ENCODE data around the gene NDUFA3. TPM values are rescaled to one million over a fixed set of nuclear protein-coding genes. Genes with fewer than 3 reads are reported as not detected.

The NDUFA3 gene
- total RNA-seq, 6 donors from 2014 or later, result 11.5 to 127 (median 49.5) TPM

DNA sequence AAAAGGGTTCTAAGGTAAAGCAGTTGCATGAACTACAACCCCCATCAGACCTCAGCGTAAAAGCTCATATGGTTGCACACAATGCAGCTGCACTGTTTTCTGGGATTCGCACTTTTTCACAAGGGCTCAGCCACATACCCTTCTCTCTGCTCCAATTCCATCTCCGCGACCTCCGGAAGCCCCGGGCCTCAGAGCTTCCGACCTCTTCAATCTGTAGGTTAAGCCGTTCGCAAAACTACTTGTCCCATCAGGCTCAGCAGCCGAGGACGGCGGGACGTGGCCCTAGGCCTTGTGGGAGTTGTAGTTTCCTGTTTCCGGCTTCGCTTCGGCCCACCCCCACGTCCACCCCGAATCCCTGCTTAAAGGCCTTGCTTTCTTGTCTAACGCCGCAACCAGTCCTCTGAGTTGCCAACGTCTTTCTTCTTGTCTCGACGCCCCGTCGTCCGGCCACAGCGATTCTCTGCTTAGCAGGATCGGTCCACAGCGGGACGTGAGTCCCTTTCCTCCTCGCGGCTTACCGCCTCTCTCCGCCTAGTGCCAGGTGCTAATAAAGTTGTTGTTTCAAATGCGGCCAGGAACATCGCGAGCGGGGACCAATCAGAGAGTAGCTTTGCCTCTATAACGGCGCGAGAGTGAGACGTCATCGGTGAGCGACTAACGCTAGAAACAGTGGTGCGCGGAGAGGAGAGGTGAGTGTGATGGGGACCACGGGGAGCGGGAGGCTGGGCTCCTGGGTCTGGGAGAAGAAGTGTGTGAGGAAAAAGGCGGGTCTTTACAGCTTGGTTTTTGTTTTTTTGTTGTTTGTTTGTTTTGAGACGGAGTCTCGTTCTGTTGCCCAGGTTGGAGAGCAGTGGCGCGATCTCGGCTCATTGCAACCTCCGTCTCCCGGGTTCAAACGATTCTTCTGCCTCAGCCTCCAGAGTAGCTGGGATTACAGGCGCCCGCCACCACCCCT, 12.7 kb downstream of the NDUFA3 start, which contains the start of the genes PRPF31 and TFPT:
Gene PRPF31 (plus strand): TSS at position 646 of the 955 bp plus-strand sequence. CDS start 2,525 bp downstream, outside the sequence.
Gene TFPT (minus strand): TSS at position 549 of the 955 bp plus-strand sequence. CDS start 388 bp downstream, at position 161.
- Histone ChIP-seq H3K27me3 (no peaks in the 10 kb centered on the region), H3K4me1 (peaks cover 24 to 31% (median 25%) of the 10 kb centered on the region in 4 donors), H3K4me3 (peak within 1 kb of the TSS; percentile 75 to 99 (median 87)), H3K9me3 (no peaks in the 10 kb centered on the region), H3K27ac (peak within 1 kb of the TSS; percentile 84 to 96 (median 90)), H3K36me3 (peaks cover 5 to 31% (median 21%) of the 10 kb centered on the region in 4 donors)
- ATAC-seq (ENCODE audit: low FRiP score in 2 of 2) (peak; percentile 96 to 97), DNase-seq (peak; percentile 88 to 96)
- 1% methylated on average over 57 to 60 of the region's 60 CpGs for WGBS, 2 donors
- TF ChIP-seq, protein P1, sequence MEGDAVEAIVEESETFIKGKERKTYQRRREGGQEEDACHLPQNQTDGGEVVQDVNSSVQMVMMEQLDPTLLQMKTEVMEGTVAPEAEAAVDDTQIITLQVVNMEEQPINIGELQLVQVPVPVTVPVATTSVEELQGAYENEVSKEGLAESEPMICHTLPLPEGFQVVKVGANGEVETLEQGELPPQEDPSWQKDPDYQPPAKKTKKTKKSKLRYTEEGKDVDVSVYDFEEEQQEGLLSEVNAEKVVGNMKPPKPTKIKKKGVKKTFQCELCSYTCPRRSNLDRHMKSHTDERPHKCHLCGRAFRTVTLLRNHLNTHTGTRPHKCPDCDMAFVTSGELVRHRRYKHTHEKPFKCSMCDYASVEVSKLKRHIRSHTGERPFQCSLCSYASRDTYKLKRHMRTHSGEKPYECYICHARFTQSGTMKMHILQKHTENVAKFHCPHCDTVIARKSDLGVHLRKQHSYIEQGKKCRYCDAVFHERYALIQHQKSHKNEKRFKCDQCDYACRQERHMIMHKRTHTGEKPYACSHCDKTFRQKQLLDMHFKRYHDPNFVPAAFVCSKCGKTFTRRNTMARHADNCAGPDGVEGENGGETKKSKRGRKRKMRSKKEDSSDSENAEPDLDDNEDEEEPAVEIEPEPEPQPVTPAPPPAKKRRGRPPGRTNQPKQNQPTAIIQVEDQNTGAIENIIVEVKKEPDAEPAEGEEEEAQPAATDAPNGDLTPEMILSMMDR (IDR thresholded peaks at IDR 0.05), result peak in 1 of 6 experiments; percentile 5
- TF ChIP-seq EP300 (IDR thresholded peaks at IDR 0.05), result peak in 1 of 4 donors; percentile 59
- TF ChIP-seq POLR2AphosphoS5 (IDR thresholded peaks at IDR 0.05), result peak; percentile 97
- peak in 3 of 4 donors; percentile 47 to 82 (median 53) for TF ChIP-seq POLR2A (IDR thresholded peaks at IDR 0.05)

DNA sequence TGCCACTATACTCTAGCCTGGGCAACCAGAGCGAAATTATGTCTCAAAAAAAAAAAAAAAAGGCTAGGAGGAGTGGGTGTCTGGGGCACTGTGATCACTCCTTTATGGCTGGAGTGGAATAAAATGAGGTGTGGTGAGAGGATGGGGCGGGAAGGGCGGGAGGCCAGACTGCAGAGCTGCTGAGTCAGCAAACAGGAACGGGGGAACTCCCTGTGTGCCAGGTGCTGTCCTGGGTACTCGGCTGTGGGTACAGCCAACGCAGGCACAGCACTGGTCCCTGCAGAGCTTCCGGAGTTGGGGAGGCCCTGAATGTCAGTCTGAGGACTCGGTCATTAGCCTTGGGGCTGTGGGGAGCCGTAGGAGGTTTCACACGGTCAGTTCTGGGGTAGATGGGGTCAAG, 18.6 kb downstream of the NDUFA3 start:
- TF ChIP-seq POLR2A (IDR thresholded peaks at IDR 0.05) (no peak), EP300 (IDR thresholded peaks at IDR 0.05) (no peak), POLR2AphosphoS5 (IDR thresholded peaks at IDR 0.05) (no peak)
- TF ChIP-seq, protein P1 (IDR thresholded peaks at IDR 0.05), result no peak
- no peak for DNase-seq
- Histone ChIP-seq H3K27ac (no peak overlapping the region), H3K9me3 (no peaks in the 10 kb centered on the region), H3K4me3 (no peak overlapping the region), H3K27me3 (no peaks in the 10 kb centered on the region), H3K36me3 (peaks cover 34 to 76% (median 70%) of the 10 kb centered on the region in 4 donors), H3K4me1 (peaks cover 8 to 11% (median 10%) of the 10 kb centered on the region in 4 donors)
- WGBS, 2 donors, result 94 to 97% methylated on average over 10 of the region's 10 CpGs
- no peak for ATAC-seq (ENCODE audit: low FRiP score in 2 of 2)

DNA sequence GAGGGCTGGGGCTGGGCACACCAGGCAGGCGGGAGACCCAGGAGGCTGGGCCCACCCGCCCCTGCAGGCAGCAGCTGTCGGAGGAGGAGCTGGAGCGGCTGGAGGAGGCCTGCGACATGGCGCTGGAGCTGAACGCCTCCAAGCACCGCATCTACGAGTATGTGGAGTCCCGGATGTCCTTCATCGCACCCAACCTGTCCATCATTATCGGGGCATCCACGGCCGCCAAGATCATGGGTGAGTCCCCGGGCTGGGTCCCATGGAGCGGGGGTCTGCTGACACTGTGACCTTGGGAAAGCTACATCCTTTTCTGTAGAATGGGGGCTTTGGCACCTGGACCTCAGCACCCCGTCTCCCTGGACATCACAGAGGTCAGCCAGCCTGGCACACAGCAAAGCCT, 21.0 kb downstream of the NDUFA3 start:
- Histone ChIP-seq H3K4me3 (no peak overlapping the region), H3K9me3 (no peaks in the 10 kb centered on the region), H3K4me1 (no peaks in the 10 kb centered on the region), H3K27ac (no peak overlapping the region), H3K27me3 (no peaks in the 10 kb centered on the region), H3K36me3 (peaks cover 47 to 93% (median 90%) of the 10 kb centered on the region in 4 donors)
- TF ChIP-seq POLR2A (IDR thresholded peaks at IDR 0.05), result no peak
- TF ChIP-seq, protein P1 (IDR thresholded peaks at IDR 0.05), result no peak
- TF ChIP-seq EP300 (IDR thresholded peaks at IDR 0.05), result no peak
- no peak for TF ChIP-seq POLR2AphosphoS5 (IDR thresholded peaks at IDR 0.05)
- ATAC-seq (ENCODE audit: low FRiP score in 2 of 2), result no peak
- no peak for DNase-seq
- 97 to 100% methylated on average over 4 to 17 of the region's 17 CpGs for WGBS, 2 donors

DNA sequence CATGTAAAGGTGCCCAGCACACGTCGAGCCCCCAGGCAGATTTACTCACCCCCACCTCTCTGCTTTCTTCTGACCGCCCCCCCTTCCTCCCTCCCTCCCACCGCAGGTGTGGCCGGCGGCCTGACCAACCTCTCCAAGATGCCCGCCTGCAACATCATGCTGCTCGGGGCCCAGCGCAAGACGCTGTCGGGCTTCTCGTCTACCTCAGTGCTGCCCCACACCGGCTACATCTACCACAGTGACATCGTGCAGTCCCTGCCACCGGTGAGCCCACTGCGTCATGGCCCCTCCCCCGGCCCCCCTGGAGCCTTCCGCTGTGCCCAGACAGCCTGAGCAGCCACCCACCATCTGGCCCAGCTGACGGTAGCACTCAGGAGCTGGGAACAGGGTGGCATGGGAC, 21.7 kb downstream of the NDUFA3 start:
- DNase-seq, result no peak
- no peaks in the 10 kb centered on the region for H3K27me3 ChIP-seq
- peaks cover 52 to 97% (median 95%) of the 10 kb centered on the region in 4 donors for H3K36me3 ChIP-seq
- TF ChIP-seq EP300 (IDR thresholded peaks at IDR 0.05) (no peak), POLR2A (IDR thresholded peaks at IDR 0.05) (no peak), POLR2AphosphoS5 (IDR thresholded peaks at IDR 0.05) (no peak)
- TF ChIP-seq, protein P1 (IDR thresholded peaks at IDR 0.05), result no peak
- WGBS, 2 donors, result 90 to 94% methylated on average over 14 to 16 of the region's 19 CpGs
- no peaks in the 10 kb centered on the region for H3K9me3 ChIP-seq
- H3K4me1 ChIP-seq, result no peaks in the 10 kb centered on the region
- H3K27ac ChIP-seq, result no peak overlapping the region
- ATAC-seq (ENCODE audit: low FRiP score in 2 of 2), result no peak
- H3K4me3 ChIP-seq, result no peak overlapping the region

All from upper lobe of left lung (tissue), 6 donors.